ENCODE data around the gene CCDC141.

- no peak for TF ChIP-seq SUZ12 (IDR thresholded peaks at IDR 0.05; ENCODE audit: extremely low read depth, insufficient read depth, insufficient read length)
- no peak for TF ChIP-seq ZNF274 (IDR thresholded peaks at IDR 0.05; ENCODE audit: low read depth, low read length)
- no peak for TF ChIP-seq YY1 (IDR thresholded peaks at IDR 0.05; ENCODE audit: insufficient read depth, insufficient read length)
Observed at GRCh38 chr2:178946494-178946893, 103.4 kb downstream of the CCDC141 start.

Measured in NT2/D1 (cell line).